ENCODE measurements around the gene GTPBP3.

Gene GTPBP3

GRCh38 chr19:17319473-17320238 lies 17.7 kb upstream of the GTPBP3 start:
- no peak for TF ChIP-seq CTCF (IDR thresholded peaks at IDR 0.05; ENCODE audit: extremely low read depth, insufficient read depth, missing control alignments)

GRCh38 chr19:17320435-17320834 lies 16.9 kb upstream of the GTPBP3 start:
- no peak for TF ChIP-seq CTCF (IDR thresholded peaks at IDR 0.05; ENCODE audit: extremely low read depth, insufficient read depth, missing control alignments)
- in situ Hi-C loops (cut with MboI; ENCODE audit: low pct_unique_long_range_greater_than_20kb, low sequenced_read_pairs, unreplicated experiment), result no loop called here
- DNase-seq (ENCODE audit: low spot score), result no peak

More at GRCh38 chr19:17319473-17320238, 17.7 kb upstream of the GTPBP3 start:
- no peak for DNase-seq (ENCODE audit: low spot score)
- in situ Hi-C loops (cut with MboI; ENCODE audit: low pct_unique_long_range_greater_than_20kb, low sequenced_read_pairs, unreplicated experiment), result no loop called here

GRCh38 chr19:17321655-17322489 lies 15.5 kb upstream of the GTPBP3 start:
- TF ChIP-seq CTCF (IDR thresholded peaks at IDR 0.05; ENCODE audit: extremely low read depth, insufficient read depth, missing control alignments), result no peak
- in situ Hi-C loops (cut with MboI; ENCODE audit: low pct_unique_long_range_greater_than_20kb, low sequenced_read_pairs, unreplicated experiment), result no loop called here
- DNase-seq (ENCODE audit: low spot score), result no peak

DNA sequence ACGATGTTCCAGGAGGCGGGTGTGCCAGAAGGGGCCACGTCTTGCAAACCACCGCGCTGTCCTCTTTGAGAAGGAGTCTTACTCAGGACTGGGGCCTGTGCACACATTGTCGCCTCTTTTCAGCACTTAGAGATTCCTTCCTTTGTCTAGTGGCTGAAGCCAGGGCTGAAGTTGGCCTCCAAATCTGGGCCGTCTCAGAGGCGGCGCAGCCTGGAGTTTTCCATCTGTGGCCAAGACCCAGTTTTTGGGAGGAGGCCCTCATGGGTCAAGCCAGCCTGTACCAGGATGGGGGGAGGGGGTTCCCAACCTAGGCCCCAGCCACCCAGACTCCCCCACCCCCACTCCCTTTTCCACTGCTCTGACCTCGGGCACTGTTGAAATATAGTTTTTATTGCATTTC lies 14.5 kb upstream of the GTPBP3 start:
- no peak for TF ChIP-seq CTCF (IDR thresholded peaks at IDR 0.05; ENCODE audit: extremely low read depth, insufficient read depth, missing control alignments)

DNA sequence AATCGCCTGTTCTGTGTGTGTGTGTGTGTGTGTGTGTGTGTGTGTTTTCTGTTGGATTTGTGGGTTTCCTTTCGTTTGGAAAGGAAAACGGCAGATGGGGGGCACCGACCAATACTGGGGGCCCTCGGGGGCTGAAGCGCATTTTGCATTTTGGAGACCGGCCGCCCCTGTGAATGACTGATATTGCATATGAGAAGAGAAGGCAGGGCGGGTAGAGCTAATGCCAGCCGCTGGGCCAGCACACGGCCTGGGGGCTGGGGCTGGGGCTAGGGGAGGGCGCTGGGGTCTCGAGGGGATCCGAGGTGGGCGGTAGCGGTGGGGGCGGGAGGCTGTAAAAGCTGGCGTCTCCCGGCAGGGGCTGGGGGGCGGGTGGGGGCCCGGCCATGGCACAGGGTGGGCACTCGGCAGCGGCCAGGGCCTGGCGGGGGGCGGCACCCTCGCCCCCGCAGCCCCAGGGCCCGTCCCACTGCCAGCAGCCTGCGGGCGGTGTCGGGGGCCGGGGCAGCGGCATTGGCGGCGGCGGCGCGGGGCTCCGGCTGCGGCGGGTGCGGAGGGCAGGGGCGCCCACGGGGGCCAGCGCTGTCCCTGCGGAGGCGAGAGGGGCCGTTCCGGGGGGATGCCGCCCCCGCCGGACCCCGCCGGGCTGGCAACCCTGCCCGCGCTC lies 13.9 kb upstream of the GTPBP3 start:
- in situ Hi-C loops (cut with MboI; ENCODE audit: low pct_unique_long_range_greater_than_20kb, low sequenced_read_pairs, unreplicated experiment), result no loop called here
- peak; percentile 53 for DNase-seq (ENCODE audit: low spot score)
- TF ChIP-seq CTCF (IDR thresholded peaks at IDR 0.05; ENCODE audit: extremely low read depth, insufficient read depth, missing control alignments), result no peak

More for the DNA sequence above, 14.5 kb upstream of the GTPBP3 start:
- in situ Hi-C loops (cut with MboI; ENCODE audit: low pct_unique_long_range_greater_than_20kb, low sequenced_read_pairs, unreplicated experiment), result no loop called here
- no peak for DNase-seq (ENCODE audit: low spot score)

DNA sequence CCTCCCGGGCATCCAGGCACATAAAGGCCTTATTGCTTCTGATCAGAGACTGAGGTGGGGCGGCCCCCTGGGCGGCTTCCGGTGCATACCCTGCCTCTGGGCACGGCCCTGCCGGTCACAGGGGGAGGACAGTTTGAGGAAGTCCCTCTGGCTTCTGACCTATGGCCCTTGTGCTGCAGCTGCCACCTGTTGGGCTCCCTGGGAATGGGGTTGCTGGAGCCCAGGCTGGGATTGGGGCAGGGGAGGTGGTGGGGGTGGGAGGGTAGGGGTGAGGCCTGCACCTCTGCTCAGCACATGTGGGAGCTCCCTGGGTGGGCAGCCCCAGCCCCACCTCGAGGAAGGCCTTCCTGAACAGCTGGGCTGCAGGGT lies 13.4 kb upstream of the GTPBP3 start:
- TF ChIP-seq CTCF (IDR thresholded peaks at IDR 0.05; ENCODE audit: extremely low read depth, insufficient read depth, missing control alignments), result peak; percentile 8
- in situ Hi-C loops (cut with MboI; ENCODE audit: low pct_unique_long_range_greater_than_20kb, low sequenced_read_pairs, unreplicated experiment), result no loop called here

More for the DNA sequence above, 13.4 kb upstream of the GTPBP3 start:
- peak; percentile 72 for DNase-seq (ENCODE audit: low spot score)

All from GM13977 (cell line).